RWPE2 (cell line): ENCODE results near the gene PPP1CC.
"Not testable (repeated sequence)": the region's sequence is repeated elsewhere in the genome, so short reads cannot be mapped to it uniquely, and the experiment has no call there.

Source experiments
- ATAC-seq: fragments of 200-7000 bp; cut with Tn5 transposase; 3 replicates; pipeline ENCODE4 v1.9.1; 2021; ENCODE audit warnings: low read depth
- DNase-seq: peaks from one replicate; pipeline ENCODE4 v3.0.0-alpha.2; 2020; ENCODE audit warnings: low spot score
- H3K27ac ChIP-seq: fragments of 450-650 bp; 2 replicates; pipeline ENCODE4 v1.5.1; 2017; ENCODE audit warnings: mild to moderate bottlenecking; ENCODE audit not compliant: poor library complexity, severe bottlenecking
- H3K27me3 ChIP-seq: fragments of 250-450 bp; sonication (Bioruptor Pico); 2 replicates; pipeline ENCODE4 v1.5.1; 2021; ENCODE audit warnings: mild to moderate bottlenecking, moderate library complexity; ENCODE audit not compliant: insufficient read depth, poor library complexity, severe bottlenecking
- H3K36me3 ChIP-seq: fragments of 250-450 bp; sonication (Bioruptor Pico); 2 replicates; pipeline ENCODE4 v1.5.1; 2020; ENCODE audit warnings: low read depth, mild to moderate bottlenecking, moderate library complexity
- H3K4me1 ChIP-seq: fragments of 250-450 bp; sonication (Bioruptor Pico); 2 replicates; pipeline ENCODE4 v1.5.1; 2021; ENCODE audit warnings: mild to moderate bottlenecking, moderate library complexity; ENCODE audit not compliant: insufficient read depth, poor library complexity, severe bottlenecking
- H3K4me3 ChIP-seq: fragments of 250-450 bp; sonication (Bioruptor Pico); 2 replicates; pipeline ENCODE4 v1.5.1; 2021; ENCODE audit warnings: mild to moderate bottlenecking, moderate library complexity; ENCODE audit not compliant: severe bottlenecking
- H3K9me3 ChIP-seq: fragments of 250-450 bp; sonication (Bioruptor Pico); 2 replicates; pipeline ENCODE4 v1.5.1; 2021; ENCODE audit warnings: mild to moderate bottlenecking, moderate library complexity; ENCODE audit not compliant: severe bottlenecking
- TF ChIP-seq, protein P1 (sequence below): fragments of 450-650 bp; IDR thresholded peaks from one replicate; pipeline ENCODE4 v1.5.1; 2017; ENCODE audit warnings: mild to moderate bottlenecking, moderate library complexity; ENCODE audit not compliant: poor library complexity, severe bottlenecking

Gene PPP1CC

DNA sequence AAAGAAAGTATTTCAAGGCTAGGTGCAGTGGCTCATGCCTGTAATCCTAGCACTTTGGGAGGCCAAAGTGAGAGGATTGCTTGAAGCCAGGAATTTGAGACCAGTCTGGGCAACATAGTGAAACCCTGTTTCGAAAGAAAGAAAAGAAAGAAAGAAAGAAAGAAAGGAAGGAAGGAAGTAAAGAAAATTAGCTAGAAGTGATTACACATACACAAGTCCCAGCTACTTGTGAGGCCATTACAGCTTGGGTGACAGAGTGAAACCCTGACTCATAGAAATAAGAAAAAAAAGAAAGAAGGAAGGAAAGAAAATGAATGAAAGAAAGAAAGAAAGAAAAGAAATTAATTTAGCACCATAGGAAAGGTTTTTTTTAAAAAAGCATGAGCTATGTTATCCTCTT is 33.3 kb upstream of the PPP1CC start:
- H3K9me3 ChIP-seq, result no peaks in the 10 kb centered on the region
- no peak for ATAC-seq
- H3K4me1 ChIP-seq, result no peaks in the 10 kb centered on the region
- no peak for DNase-seq
- no peaks in the 10 kb centered on the region for H3K27me3 ChIP-seq
- H3K4me3 ChIP-seq, result no peak overlapping the region
- no peaks in the 10 kb centered on the region for H3K36me3 ChIP-seq
- no peak overlapping the region for H3K27ac ChIP-seq
- TF ChIP-seq, protein P1, sequence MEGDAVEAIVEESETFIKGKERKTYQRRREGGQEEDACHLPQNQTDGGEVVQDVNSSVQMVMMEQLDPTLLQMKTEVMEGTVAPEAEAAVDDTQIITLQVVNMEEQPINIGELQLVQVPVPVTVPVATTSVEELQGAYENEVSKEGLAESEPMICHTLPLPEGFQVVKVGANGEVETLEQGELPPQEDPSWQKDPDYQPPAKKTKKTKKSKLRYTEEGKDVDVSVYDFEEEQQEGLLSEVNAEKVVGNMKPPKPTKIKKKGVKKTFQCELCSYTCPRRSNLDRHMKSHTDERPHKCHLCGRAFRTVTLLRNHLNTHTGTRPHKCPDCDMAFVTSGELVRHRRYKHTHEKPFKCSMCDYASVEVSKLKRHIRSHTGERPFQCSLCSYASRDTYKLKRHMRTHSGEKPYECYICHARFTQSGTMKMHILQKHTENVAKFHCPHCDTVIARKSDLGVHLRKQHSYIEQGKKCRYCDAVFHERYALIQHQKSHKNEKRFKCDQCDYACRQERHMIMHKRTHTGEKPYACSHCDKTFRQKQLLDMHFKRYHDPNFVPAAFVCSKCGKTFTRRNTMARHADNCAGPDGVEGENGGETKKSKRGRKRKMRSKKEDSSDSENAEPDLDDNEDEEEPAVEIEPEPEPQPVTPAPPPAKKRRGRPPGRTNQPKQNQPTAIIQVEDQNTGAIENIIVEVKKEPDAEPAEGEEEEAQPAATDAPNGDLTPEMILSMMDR, result no peak

DNA sequence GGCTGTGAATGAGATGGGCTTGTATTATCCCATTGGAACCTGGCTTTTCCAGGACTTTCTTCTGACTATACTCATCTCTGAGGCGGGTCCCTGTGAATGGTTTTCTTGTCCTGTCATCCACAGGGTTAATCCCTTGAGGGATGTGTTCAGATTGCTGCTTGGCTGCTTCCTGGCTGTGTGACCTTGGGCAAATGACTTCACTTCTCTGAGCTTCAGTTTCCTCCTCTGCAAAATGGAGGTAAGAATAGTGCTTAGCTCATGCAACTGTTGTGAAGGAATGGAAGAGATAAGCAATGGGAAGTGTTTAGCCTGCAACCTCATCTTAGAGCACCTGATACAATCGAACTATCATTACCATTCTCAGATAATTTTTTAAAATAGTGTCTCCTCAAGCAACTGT is 32.1 kb upstream of the PPP1CC start:
- no peak overlapping the region for H3K4me3 ChIP-seq
- DNase-seq (no peak), ATAC-seq (no peak)
- no peak overlapping the region for H3K27ac ChIP-seq
- H3K4me1 ChIP-seq, result no peaks in the 10 kb centered on the region
- H3K9me3 ChIP-seq, result no peaks in the 10 kb centered on the region
- H3K27me3 ChIP-seq, result no peaks in the 10 kb centered on the region
- TF ChIP-seq, protein P1, result no peak
- H3K36me3 ChIP-seq, result no peaks in the 10 kb centered on the region

DNA sequence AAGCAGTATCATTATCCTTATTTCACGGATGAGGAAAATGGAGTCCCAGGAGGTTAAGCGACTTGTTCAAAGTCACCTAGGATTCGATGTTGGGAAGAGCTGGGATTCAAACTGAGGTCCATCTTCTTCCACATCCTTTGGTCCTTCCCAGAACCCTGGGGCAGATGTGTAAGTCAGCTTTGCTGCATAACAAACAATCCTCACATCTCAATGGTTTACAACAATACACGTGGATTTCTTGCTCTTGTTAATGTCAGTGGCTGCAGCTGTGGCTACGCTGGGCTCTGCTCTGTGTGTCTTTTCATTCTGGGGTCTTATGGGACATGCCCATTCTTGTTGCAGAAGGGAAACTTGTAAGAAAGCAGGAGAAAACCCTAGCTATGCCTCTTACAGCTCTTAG is 26.3 kb upstream of the PPP1CC start:
- TF ChIP-seq, protein P1, result no peak
- Histone ChIP-seq H3K27me3 (no peaks in the 10 kb centered on the region), H3K9me3 (no peaks in the 10 kb centered on the region), H3K4me1 (no peaks in the 10 kb centered on the region), H3K27ac (no peak overlapping the region), H3K36me3 (no peaks in the 10 kb centered on the region), H3K4me3 (no peak overlapping the region)
- ATAC-seq (no peak), DNase-seq (no peak)

DNA sequence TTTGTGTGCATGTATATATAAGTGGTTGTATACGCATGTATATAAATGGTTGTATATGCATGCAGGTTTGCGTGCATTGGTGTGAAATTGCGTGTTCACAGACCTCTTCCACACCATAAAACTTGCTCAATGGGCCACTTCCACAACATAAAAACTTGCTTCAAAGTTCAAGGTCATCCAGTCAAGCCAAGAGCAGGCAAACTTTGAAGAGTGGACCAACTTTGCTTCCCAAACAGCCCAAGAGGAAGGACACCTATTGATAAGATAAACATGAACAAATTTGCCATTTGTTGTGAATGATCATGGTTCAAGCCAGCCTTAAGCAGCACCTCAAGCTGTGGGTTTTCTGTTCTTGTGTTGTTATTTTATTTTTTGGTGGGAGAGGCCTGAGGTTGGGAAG is 25.2 kb upstream of the PPP1CC start:
- no peak overlapping the region for H3K27ac ChIP-seq
- no peak for DNase-seq
- no peaks in the 10 kb centered on the region for H3K36me3 ChIP-seq
- H3K4me3 ChIP-seq, result no peak overlapping the region
- TF ChIP-seq, protein P1, result no peak
- H3K4me1 ChIP-seq, result no peaks in the 10 kb centered on the region
- no peak for ATAC-seq
- no peaks in the 10 kb centered on the region for H3K27me3 ChIP-seq
- no peaks in the 10 kb centered on the region for H3K9me3 ChIP-seq

DNA sequence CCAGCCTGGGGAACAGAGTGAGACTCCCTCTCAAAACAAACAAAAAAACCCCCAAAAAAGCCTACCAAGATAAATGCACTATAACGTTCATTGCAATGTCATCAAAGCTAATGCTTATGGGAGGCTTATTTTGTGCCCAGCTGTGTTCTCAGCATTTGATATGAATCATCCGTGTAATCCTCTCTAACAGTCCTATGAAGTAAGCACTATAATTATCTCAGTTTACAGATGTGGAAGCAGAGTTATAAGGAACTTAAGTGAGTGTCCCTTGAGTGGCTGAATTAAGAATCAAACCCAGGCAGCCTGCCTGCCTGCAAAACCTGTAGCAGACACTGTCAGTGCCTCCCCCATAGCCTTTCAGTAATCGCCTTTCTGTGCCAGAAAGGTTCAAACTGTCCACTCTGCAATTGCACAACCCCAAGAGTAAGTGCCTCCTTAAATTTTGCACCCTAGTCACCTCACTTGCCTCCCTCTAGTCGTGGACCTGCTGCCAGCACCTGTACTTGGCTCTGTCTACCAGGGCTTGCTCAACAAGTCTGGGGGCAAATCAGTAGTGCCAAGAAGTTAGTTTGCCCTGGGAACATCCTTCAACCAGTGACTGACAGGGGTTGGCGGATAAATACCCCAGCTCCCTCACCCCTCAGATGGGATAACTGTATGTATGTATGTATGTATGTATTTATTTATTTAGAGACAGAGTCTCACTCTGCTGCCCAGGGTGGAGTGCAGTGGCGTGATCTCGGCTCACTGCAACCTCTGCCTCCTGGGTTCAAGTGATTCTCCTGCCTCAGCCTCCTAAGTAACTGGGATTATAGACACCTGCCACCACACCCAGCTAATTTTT is 23.8 kb upstream of the PPP1CC start:
- Histone ChIP-seq H3K4me3 (no peak overlapping the region), H3K27ac (no peak overlapping the region), H3K27me3 (no peaks in the 10 kb centered on the region), H3K36me3 (no peaks in the 10 kb centered on the region), H3K9me3 (no peaks in the 10 kb centered on the region), H3K4me1 (no peaks in the 10 kb centered on the region)
- ATAC-seq, result no peak
- TF ChIP-seq, protein P1, result no peak
- DNase-seq, result no peak

DNA sequence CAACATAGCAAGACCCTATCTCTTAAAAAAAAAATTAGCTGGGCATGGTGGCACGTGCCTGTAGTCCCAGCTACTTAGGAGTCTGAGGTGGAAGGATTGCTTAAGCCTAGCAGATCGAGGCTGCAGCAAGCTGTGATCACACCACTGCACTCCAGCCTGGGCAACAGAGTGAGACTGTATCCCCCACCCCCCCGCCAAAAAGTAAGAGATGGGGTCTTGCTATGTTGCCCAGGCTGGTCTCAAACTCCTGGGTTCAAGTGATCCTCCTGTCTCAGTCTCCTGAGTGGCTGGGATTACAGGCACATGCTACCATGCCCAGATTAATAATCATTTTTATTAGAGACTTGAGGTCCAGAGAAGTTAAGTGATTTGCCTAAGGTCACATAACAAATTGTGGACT is 22.9 kb upstream of the PPP1CC start:
- DNase-seq, H3K36me3 ChIP-seq, H3K4me1 ChIP-seq, ATAC-seq, H3K27me3 ChIP-seq, H3K4me3 ChIP-seq, H3K27ac ChIP-seq, H3K9me3 ChIP-seq: not testable (repeated sequence)
